GM12878 (cell line): ENCODE measurements around the gene MXI1. TPM values are rescaled to one million over a fixed set of nuclear protein-coding genes. Genes with fewer than 3 reads are reported as not detected.

Experiments used
- ATAC-seq: fragments of 200-7000 bp; cut with Tn5 transposase; 3 replicates; pipeline ENCODE4 v1.9.1; 2020; ENCODE audit warnings: mild to moderate bottlenecking, moderate library complexity
- BruUV-seq: library from RNA; stranded (reverse); fragments of 400-500 nt; replicated peaks from 2 replicates; lab custom pipeline; 2021; lab: Mats Ljungman, UMichigan
- CTCF ChIA-PET: fragments of 300-600 bp; sonication (Branson Sonifier 250); formaldehyde crosslinking; extraction: SDS; loops from one replicate; lab custom pipeline; 2021; ENCODE audit warnings: inconsistent platforms; lab: Yijun Ruan, JAX
- POLR2A ChIA-PET: fragments of 350-600 bp; formaldehyde crosslinking; extraction: SDS; loops from one replicate; lab custom pipeline; 2021; ENCODE audit warnings: inconsistent platforms; lab: Charles Lee
- RAD21 ChIA-PET: fragments of 300-600 bp; sonication (Branson Sonifier 250); formaldehyde crosslinking; loops from one replicate; lab custom pipeline; 2023; ENCODE audit warnings: antibody characterized with exemption; ENCODE audit not compliant: unreplicated experiment; lab: Charles Lee
- SMC1A ChIA-PET: fragments of 300-600 bp; sonication (Branson Sonifier 250); formaldehyde crosslinking; loops from one replicate; lab custom pipeline; 2023; ENCODE audit not compliant: unreplicated experiment, uncharacterized antibody; lab: Charles Lee
- DNase-seq: peaks from one replicate; pipeline ENCODE4 v3.0.0-alpha.2; 2011; ENCODE audit warnings: low read depth, low spot score
- FAIRE-seq: peaks from 3 replicates; lab custom pipeline; 2011; peaks lifted over from hg19 to GRCh38; lab: Jason Lieb, UNC
- H2AFZ ChIP-seq: 2 replicates; pipeline ENCODE4 v1.6.0; 2011; ENCODE audit warnings: low read depth, low read length, control low read depth; ENCODE audit not compliant: control insufficient read depth
- H3K27ac ChIP-seq: 2 replicates; pipeline ENCODE4 v1.5.1; 2011; ENCODE audit warnings: control low read depth; ENCODE audit not compliant: control insufficient read depth, insufficient read depth
- H3K27me3 ChIP-seq, 2 experiments: replicated peaks in 1 of 2; 2 replicates each; pipeline versions ENCODE4 v1.6.0 to v1.6.1; 2011; ENCODE audit warnings: low read length in 1 of 2; ENCODE audit not compliant: control insufficient read depth in 2 of 2, insufficient read depth in 2 of 2
- H3K36me3 ChIP-seq, 2 experiments: 2 replicates each; pipeline ENCODE4 v1.5.1; 2011; ENCODE audit warnings: low read length in 1 of 2; ENCODE audit not compliant: control insufficient read depth in 2 of 2, insufficient read depth in 2 of 2
- H3K4me1 ChIP-seq: 2 replicates; pipeline ENCODE4 v1.6.1; 2011; ENCODE audit warnings: mild to moderate bottlenecking, low read length, moderate library complexity, mixed read lengths; ENCODE audit not compliant: control insufficient read depth, insufficient read depth
- H3K4me2 ChIP-seq: 2 replicates; pipeline ENCODE4 v1.6.0; 2011; ENCODE audit warnings: control low read depth; ENCODE audit not compliant: control insufficient read depth, insufficient read depth
- H3K4me3 ChIP-seq: fragments of 200-600 bp; sonication (generic); 2 replicates; pipeline ENCODE4 v1.5.1; 2016
- H3K79me2 ChIP-seq: 2 replicates; pipeline ENCODE4 v1.6.0; 2011; ENCODE audit warnings: low read length; ENCODE audit not compliant: control insufficient read depth, insufficient read depth
- H3K9ac ChIP-seq: 2 replicates; pipeline ENCODE4 v1.8.0; 2011; ENCODE audit warnings: low read length, control low read depth, mixed read lengths; ENCODE audit not compliant: control insufficient read depth, insufficient read depth
- H3K9me3 ChIP-seq: replicated peaks from 3 replicates; pipeline ENCODE4 v1.5.1; 2011; ENCODE audit warnings: mild to moderate bottlenecking, low read length; ENCODE audit not compliant: control insufficient read depth, insufficient read depth
- H4K20me1 ChIP-seq: 2 replicates; pipeline ENCODE4 v1.6.0; 2011; ENCODE audit not compliant: control insufficient read depth, insufficient read depth
- RELA ChIP-seq: fragments of 450-650 bp; IDR thresholded peaks from 2 replicates; pipeline ENCODE4 v1.8.0; 2014; ENCODE audit warnings: borderline replicate concordance; ENCODE audit not compliant: partially characterized antibody
- SMAD1 ChIP-seq: fragments of 450-650 bp; IDR thresholded peaks from 2 replicates; pipeline ENCODE4 v1.6.1; 2018; ENCODE audit warnings: mild to moderate bottlenecking, low read depth; ENCODE audit not compliant: partially characterized antibody
- in situ Hi-C: fragments of 300-500 bp; cut with MboI; formaldehyde crosslinking; loops from 9 replicates; pipeline ENCODE4 v1.14.3; 2018; ENCODE audit warnings: mixed read lengths
- intact Hi-C: fragments of 100-400 bp; cut with micrococcal nuclease; formaldehyde crosslinking; loops from one replicate; pipeline ENCODE4 v1.14.2; 2022; ENCODE audit not compliant: unreplicated experiment
- polyA plus RNA-seq, 11 experiments: library from polyadenylated mRNA; depleted of rRNA in 4 of 11; unstranded in 6 of 11; stranded (reverse) in 5 of 11; fragments of >200 nt; fragmentation: Nextera tagmentation in 4 of 11; fragmentation: Illumina TruSeq in 1 of 11; extraction: Ambion mirVana in 4 of 11; extraction: Trizol in 1 of 11; gene quantifications; 1 replicate in 1 of 11; 2 replicates in 10 of 11; pipeline versions ENCODE4 v1.2.1 to v1.2.3, GENCODE V29; 2011 to 2016; ENCODE audit warnings: inconsistent platforms in 2 of 11, missing spikeins in 2 of 11, low read depth in 1 of 11
- total RNA-seq, 4 experiments: library from RNA; depleted of rRNA in 3 of 4; stranded (reverse); fragments of >200 nt in 3 of 4; fragmentation: Illumina TruSeq in 1 of 4; extraction: Trizol in 1 of 4; gene quantifications; 2 replicates each; pipeline versions ENCODE4 v1.2.1 to v1.2.3, GENCODE V29; 2013 to 2021
- TF ChIP-seq, protein P1 (sequence below): fragments of 450-650 bp; formaldehyde crosslinking; IDR thresholded peaks from 2 replicates; pipeline ENCODE4 v1.4.0; 2020; ENCODE audit warnings: mild to moderate bottlenecking, moderate library complexity
- TF ChIP-seq, protein P2 (sequence below): fragments of 450-650 bp; conservative IDR thresholded peaks from 2 replicates; pipeline ENCODE4 v1.6.1; 2017; ENCODE audit warnings: mild to moderate bottlenecking, moderate library complexity

MXI1 gene
- total and polyA plus RNA-seq, 10 of the 15 experiments (the other 5 are each of a cell fraction or from before 2014, with no cell fraction given): 0.23 to 8.0 (median 0.41) TPM

DNA sequence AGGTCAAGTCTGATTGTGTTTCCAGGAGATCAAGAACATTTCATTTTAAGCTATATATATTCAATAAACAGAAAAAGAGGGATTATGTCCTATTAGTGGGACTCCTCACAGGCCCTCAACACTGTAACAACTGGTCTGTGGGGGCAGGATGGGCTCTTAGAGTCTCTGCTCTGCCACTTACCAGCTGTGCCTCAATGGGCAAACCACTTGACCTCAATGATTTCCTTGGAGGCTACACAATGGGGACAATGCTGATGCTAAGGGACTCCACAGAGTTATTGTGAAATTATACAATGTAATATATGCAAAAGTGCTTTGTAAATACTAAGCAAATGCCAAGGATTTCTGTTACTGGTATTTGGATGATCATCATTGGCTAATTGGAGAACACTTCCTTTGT, 33.2 kb upstream of the MXI1 start:
- no peaks in the 10 kb centered on the region for H3K4me1 ChIP-seq
- in situ Hi-C loops: no loop called here
- intact Hi-C loops: no loop called here
- no TSS peak for BruUV-seq
- no peaks in the 10 kb centered on the region for H3K36me3 ChIP-seq
- H3K4me2 ChIP-seq: no peak overlapping the region
- FAIRE-seq (no peak), DNase-seq (no peak)
- no peak overlapping the region for H3K27ac ChIP-seq
- H3K4me3 ChIP-seq: no peak overlapping the region
- SMC1A ChIA-PET: interaction anchor here (1.3 kb wide), 1 partner anchor 31 kb away, joined by 3 read pairs; no protein-coding TSS in a partner anchor
- no peaks in the 10 kb centered on the region for H3K9me3 ChIP-seq
- H2AFZ ChIP-seq: no peak overlapping the region
- H3K9ac ChIP-seq: no peak overlapping the region
- TF ChIP-seq RELA: no peak
- TF ChIP-seq, protein P1, sequence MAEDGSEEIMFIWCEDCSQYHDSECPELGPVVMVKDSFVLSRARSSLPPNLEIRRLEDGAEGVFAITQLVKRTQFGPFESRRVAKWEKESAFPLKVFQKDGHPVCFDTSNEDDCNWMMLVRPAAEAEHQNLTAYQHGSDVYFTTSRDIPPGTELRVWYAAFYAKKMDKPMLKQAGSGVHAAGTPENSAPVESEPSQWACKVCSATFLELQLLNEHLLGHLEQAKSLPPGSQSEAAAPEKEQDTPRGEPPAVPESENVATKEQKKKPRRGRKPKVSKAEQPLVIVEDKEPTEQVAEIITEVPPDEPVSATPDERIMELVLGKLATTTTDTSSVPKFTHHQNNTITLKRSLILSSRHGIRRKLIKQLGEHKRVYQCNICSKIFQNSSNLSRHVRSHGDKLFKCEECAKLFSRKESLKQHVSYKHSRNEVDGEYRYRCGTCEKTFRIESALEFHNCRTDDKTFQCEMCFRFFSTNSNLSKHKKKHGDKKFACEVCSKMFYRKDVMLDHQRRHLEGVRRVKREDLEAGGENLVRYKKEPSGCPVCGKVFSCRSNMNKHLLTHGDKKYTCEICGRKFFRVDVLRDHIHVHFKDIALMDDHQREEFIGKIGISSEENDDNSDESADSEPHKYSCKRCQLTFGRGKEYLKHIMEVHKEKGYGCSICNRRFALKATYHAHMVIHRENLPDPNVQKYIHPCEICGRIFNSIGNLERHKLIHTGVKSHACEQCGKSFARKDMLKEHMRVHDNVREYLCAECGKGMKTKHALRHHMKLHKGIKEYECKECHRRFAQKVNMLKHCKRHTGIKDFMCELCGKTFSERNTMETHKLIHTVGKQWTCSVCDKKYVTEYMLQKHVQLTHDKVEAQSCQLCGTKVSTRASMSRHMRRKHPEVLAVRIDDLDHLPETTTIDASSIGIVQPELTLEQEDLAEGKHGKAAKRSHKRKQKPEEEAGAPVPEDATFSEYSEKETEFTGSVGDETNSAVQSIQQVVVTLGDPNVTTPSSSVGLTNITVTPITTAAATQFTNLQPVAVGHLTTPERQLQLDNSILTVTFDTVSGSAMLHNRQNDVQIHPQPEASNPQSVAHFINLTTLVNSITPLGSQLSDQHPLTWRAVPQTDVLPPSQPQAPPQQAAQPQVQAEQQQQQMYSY (CRISPR knock-in tag): no peak
- no peak for TF ChIP-seq SMAD1
- TF ChIP-seq, protein P2, sequence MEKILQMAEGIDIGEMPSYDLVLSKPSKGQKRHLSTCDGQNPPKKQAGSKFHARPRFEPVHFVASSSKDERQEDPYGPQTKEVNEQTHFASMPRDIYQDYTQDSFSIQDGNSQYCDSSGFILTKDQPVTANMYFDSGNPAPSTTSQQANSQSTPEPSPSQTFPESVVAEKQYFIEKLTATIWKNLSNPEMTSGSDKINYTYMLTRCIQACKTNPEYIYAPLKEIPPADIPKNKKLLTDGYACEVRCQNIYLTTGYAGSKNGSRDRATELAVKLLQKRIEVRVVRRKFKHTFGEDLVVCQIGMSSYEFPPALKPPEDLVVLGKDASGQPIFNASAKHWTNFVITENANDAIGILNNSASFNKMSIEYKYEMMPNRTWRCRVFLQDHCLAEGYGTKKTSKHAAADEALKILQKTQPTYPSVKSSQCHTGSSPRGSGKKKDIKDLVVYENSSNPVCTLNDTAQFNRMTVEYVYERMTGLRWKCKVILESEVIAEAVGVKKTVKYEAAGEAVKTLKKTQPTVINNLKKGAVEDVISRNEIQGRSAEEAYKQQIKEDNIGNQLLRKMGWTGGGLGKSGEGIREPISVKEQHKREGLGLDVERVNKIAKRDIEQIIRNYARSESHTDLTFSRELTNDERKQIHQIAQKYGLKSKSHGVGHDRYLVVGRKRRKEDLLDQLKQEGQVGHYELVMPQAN: no peak
- TF ChIP-seq, all 136 proteins: peak for 0
- Histone ChIP-seq H3K27me3 (peaks cover 4 to 5% of the 10 kb centered on the region in 2 experiments; a peak in 3 of 4 replicates), H3K79me2 (no peaks in the 10 kb centered on the region), H4K20me1 (0 out of 2 replicates have a peak, but pooled peaks cover 3% of the 10 kb centered on the region)
- ChIA-PET CTCF (interaction anchor here (1.5 kb wide), 1 partner anchor 17 kb away, joined by 4 read pairs; no protein-coding TSS in a partner anchor), RAD21 (no interaction called here), POLR2A (no interaction called here)
- no peak for ATAC-seq
